ENCODE data around the gene ABCA3.

DNA sequence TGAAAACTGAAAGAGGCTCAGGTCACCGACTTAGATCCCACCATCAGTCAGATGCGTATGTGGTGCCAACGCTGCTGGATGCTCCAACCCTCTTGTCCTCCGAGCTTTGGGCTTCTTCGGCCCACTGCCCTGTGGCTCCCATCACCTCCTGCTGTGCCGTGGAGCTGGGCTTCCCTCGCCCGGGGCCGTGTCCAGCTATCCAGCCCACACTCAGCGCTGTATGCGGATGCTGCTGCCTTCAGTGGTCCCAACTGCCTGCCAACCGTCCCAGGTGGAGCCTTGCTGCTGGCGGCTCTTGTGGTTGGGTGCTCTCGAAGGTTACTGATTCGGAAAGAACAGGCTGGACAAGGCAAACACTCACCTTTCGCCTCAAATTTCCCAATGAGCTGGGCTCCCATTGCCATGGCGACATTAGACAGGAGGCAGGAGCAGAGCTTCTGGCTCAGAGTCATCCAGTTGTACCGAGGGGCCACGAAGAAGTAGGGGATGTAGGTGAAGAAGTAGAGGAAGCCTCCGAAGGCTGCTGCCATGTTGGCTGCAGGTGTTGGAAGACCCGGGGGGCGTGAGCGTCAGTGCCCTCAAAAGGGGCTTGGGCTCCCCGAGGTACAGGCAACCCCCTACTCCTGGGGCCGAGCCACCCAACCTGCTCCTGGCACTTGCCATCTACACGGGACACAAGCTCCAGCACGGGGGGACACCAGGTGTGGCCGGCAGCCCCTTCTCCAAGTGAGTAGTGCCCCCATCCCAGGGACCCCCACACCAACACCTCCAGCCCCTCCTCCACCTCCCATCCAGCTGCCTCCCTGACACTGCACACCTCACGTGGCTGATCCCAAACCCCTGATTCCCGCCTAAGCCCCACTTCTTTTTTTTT is 32.2 kb downstream of the ABCA3 start:
- TF ChIP-seq, protein P1, sequence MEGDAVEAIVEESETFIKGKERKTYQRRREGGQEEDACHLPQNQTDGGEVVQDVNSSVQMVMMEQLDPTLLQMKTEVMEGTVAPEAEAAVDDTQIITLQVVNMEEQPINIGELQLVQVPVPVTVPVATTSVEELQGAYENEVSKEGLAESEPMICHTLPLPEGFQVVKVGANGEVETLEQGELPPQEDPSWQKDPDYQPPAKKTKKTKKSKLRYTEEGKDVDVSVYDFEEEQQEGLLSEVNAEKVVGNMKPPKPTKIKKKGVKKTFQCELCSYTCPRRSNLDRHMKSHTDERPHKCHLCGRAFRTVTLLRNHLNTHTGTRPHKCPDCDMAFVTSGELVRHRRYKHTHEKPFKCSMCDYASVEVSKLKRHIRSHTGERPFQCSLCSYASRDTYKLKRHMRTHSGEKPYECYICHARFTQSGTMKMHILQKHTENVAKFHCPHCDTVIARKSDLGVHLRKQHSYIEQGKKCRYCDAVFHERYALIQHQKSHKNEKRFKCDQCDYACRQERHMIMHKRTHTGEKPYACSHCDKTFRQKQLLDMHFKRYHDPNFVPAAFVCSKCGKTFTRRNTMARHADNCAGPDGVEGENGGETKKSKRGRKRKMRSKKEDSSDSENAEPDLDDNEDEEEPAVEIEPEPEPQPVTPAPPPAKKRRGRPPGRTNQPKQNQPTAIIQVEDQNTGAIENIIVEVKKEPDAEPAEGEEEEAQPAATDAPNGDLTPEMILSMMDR (IDR thresholded peaks at IDR 0.05) = no peak
- no peak for TF ChIP-seq EP300 (IDR thresholded peaks at IDR 0.05)
- no peak for TF ChIP-seq POLR2A (IDR thresholded peaks at IDR 0.05)

All from sigmoid colon (tissue), 4 donors.